HAP-1 (cell line): ENCODE measurements around the gene GPR180.

ENCODE experiments used
- DNase-seq, 2 experiments: peaks; one replicate each; pipeline ENCODE4 v3.0.0-alpha.2; 2016 to 2020; ENCODE audit warnings: low spot score in 2 of 2
- H3K27me3 ChIP-seq: fragments of 250-450 bp; sonication (Bioruptor Pico); 2 replicates; pipeline ENCODE4 v1.5.1; 2020; ENCODE audit warnings: low read depth, mild to moderate bottlenecking, moderate library complexity
- H3K36me3 ChIP-seq: fragments of 250-450 bp; sonication (Bioruptor Pico); replicated peaks from 2 replicates; pipeline ENCODE4 v1.5.1; 2020; ENCODE audit warnings: mild to moderate bottlenecking
- H3K4me1 ChIP-seq: fragments of 250-450 bp; sonication (Bioruptor Pico); 2 replicates; pipeline ENCODE4 v1.5.1; 2020; ENCODE audit warnings: mild to moderate bottlenecking
- H3K4me3 ChIP-seq: fragments of 250-450 bp; sonication (Bioruptor Pico); 2 replicates; pipeline ENCODE4 v1.5.1; 2020; ENCODE audit warnings: mild to moderate bottlenecking, moderate library complexity
- H3K9me3 ChIP-seq: fragments of 250-450 bp; sonication (Bioruptor Pico); 2 replicates; pipeline ENCODE4 v1.5.1; 2020; ENCODE audit warnings: mild to moderate bottlenecking, moderate library complexity
- in situ Hi-C: fragments of 300-500 bp; cut with MboI; formaldehyde crosslinking; loops from 3 replicates; pipeline ENCODE4 v1.14.3; 2020; ENCODE audit warnings: low sequenced_read_pairs, inconsistent platforms, mixed read lengths

Gene GPR180

GRCh38 chr13:94583926-94584325 lies 17.7 kb upstream of the GPR180 start:
- DNase-seq, result no peak
- no peaks in the 10 kb centered on the region for H3K4me1 ChIP-seq
- peaks cover 59% of the 10 kb centered on the region for H3K36me3 ChIP-seq
- in situ Hi-C loops, result no loop called here
- 0 out of 2 replicates have a peak, but pooled peaks cover 3% of the 10 kb centered on the region for H3K9me3 ChIP-seq
- H3K4me3 ChIP-seq, result no peak overlapping the region
- H3K27me3 ChIP-seq, result no peaks in the 10 kb centered on the region

- no peak for DNase-seq
- Histone ChIP-seq H3K9me3 (0 out of 2 replicates have a peak, but pooled peaks cover 3% of the 10 kb centered on the region), H3K4me3 (no peak overlapping the region), H3K4me1 (no peaks in the 10 kb centered on the region), H3K36me3 (peaks cover 53% of the 10 kb centered on the region), H3K27me3 (no peaks in the 10 kb centered on the region)
- in situ Hi-C loops, result no loop called here
Observed at GRCh38 chr13:94585543-94586101, 16.0 kb upstream of the GPR180 start.

DNA sequence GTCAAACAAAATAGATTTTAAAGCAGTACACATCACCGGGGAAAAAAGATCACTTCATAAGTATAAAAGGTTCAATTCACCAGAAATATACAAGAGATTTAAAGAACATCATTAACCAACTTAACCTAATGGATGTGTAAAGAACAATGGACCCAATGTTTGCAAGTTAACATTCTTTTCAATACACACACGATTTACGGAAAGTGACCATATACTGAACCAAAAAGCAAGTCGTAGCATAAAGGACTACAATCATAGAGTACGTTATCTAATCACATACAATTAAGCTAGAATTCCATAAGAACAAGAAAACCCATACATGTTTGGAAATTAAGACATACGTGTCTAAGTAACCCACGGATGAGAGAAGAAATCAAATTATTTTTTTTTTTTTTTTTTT lies 15.3 kb upstream of the GPR180 start:
- in situ Hi-C loops, result no loop called here
- Histone ChIP-seq H3K27me3 (no peaks in the 10 kb centered on the region), H3K9me3 (0 out of 2 replicates have a peak, but pooled peaks cover 3% of the 10 kb centered on the region), H3K4me3 (no peak overlapping the region), H3K4me1 (no peaks in the 10 kb centered on the region), H3K36me3 (peaks cover 53% of the 10 kb centered on the region)
- no peak for DNase-seq

DNA sequence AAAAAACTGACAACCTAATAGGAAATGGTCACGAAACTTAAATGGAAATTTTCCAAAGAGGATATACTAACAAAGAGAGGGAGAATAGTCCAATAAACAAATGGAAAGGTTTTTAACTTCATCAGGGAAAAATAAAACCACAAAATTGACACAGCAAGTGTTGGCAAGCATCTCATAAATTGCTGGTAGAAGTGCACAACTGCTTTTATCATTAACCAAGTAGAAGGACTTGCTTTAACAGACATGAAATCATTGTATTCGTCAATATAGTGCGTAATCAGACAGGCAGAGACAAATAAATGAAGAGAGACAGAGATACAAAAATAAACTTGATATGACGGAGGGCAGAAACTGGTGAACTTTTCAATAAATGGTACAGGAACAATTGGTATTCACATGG lies 13.1 kb upstream of the GPR180 start:
- H3K9me3 ChIP-seq, result 0 out of 2 replicates have a peak, but pooled peaks cover 3% of the 10 kb centered on the region
- no peak for DNase-seq
- in situ Hi-C loops, result no loop called here
- no peaks in the 10 kb centered on the region for H3K4me1 ChIP-seq
- no peak overlapping the region for H3K4me3 ChIP-seq
- H3K27me3 ChIP-seq, result no peaks in the 10 kb centered on the region
- peaks cover 51% of the 10 kb centered on the region for H3K36me3 ChIP-seq

DNA sequence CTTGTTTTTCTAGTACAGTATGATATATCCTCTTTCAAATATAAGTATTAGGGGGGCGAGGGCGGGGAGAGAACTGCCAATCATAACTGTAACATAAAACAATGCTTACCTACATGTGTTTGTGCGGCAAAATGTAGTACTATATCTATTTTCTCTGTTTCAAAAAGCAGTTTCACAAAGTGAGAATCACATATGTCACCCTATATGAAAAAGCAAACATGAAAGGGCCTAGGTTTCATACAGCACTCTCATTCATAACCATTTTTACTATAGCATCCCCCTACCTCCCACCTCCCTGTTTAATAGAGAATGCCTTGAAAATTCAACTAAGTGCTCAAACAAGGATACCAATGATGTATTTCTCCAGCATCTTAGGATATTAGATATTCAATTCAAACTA lies 10.9 kb upstream of the GPR180 start:
- 0 out of 2 replicates have a peak, but pooled peaks cover 3% of the 10 kb centered on the region for H3K9me3 ChIP-seq
- H3K36me3 ChIP-seq, result peaks cover 42% of the 10 kb centered on the region
- DNase-seq, result no peak
- H3K27me3 ChIP-seq, result no peaks in the 10 kb centered on the region
- no peaks in the 10 kb centered on the region; the same call in 1 of the 2 replicates for H3K4me1 ChIP-seq
- in situ Hi-C loops, result no loop called here
- H3K4me3 ChIP-seq, result no peak overlapping the region

DNA sequence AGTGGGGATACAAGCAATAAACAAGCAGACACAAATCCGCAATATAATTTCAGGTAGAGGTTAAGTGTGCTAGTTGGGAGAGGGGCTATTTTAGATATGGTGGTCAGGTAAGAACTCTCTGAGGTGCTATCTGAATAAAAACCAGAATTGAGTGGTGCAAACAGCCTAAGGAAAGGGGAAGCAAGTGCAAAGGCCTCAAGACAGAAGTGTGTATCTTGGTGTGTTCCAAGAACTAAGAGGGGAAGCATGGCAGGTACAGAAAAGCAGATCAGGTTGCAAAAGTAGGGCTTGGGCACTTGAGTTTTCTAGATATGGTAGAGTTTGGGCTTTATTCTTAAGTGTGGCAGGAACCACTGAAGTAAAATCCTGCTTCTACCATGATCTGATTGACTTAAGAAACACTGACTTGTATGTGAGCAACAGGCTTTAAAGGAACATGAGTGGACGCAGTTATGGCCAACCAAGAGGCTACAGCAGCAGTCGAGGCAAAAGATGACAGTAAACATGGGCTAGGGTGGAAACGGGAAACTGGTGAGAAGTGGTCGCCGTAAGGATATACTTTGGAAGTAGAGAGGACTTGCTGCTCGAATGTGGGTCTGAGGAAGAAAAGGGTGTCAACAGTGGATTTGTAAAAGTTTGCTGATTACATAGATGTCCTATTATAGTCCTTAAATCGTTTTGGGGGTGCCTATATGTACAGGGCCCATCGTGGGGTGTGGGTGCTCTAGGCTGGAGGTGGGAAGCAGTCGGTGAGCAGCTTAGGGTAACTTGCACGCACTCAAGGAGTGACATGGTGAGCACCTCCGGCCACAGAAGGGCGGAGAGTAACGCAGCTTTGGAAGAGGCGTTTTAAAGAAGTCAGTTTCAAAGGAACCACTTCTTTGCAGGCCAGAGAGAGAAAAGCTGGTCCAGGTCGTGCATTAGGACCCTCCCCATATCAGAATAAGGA lies 6.4 kb upstream of the GPR180 start:
- Histone ChIP-seq H3K27me3 (no peaks in the 10 kb centered on the region), H3K4me1 (no peaks in the 10 kb centered on the region; the same call in 1 of the 2 replicates), H3K9me3 (no peaks in the 10 kb centered on the region), H3K36me3 (peaks cover 30% of the 10 kb centered on the region), H3K4me3 (peak overlapping the region; percentile 92)
- in situ Hi-C loops, result no loop called here
- peak in 1 of 2 experiments; percentile 36 for DNase-seq

DNA sequence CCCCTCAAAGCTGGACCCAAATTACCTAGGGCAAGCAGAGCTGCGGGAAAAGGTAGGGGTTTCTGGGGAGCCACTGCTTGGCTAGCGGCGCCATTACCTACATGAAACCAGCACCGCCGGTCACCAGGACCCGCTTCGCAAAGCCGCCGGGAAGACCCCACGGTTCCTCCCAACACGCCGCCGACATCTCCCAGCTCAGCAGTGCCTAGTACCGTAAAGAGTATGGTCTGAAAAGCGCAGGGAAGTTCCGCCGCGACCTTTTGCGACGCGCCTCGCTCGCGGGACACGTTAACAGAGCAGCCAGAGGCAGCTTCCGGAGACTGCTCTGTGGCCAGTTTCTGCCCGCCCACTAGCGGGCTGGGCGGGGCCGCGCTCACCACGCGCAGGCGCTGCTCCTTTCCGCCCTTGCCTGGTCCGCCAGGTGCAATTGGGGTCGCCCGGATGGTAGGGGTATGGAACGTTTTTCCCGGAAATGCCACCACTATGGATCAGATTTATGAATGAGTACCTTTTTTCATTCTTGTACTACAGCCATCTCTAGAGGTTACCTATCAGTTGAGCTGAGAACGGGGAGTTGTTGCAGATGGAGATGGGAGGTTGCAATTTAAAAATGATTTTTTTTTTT lies 5.6 kb upstream of the GPR180 start, which contains the start of gene TGDS:
Gene TGDS (minus strand): TSS at position 203 of the 625 bp plus-strand sequence. CDS start 16 bp downstream, at position 187.
- in situ Hi-C loops, result no loop called here
- DNase-seq, result peak; percentile 90 to 94
- H3K4me1 ChIP-seq, result no peaks in the 10 kb centered on the region; the same call in 1 of the 2 replicates
- H3K9me3 ChIP-seq, result no peaks in the 10 kb centered on the region
- peaks cover 23% of the 10 kb centered on the region for H3K36me3 ChIP-seq
- H3K4me3 ChIP-seq, result peak within 1 kb of the TSS; percentile 92
- no peaks in the 10 kb centered on the region for H3K27me3 ChIP-seq

DNA sequence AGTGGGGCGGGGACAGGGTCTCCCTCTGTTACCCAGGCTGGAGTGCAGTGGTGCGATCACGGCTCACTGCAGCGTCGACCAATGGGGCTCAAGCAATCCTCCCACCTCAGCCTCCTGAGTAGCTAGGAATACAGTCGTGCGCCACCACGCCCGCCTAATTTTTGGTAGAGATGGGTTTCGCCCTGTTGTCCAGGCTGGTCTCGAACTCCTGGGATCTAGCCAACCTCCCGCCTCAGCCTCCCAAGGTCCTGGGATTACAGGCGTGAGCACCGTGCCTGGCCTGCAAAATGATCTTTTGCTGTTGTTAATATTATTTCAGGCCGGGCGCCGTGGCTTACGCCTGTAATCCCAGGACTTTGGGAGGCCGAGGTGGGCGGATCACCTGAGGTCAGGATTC lies 5.1 kb upstream of the GPR180 start:
- no peaks in the 10 kb centered on the region; the same call in 1 of the 2 replicates for H3K9me3 ChIP-seq
- in situ Hi-C loops, result no loop called here
- peak in 1 of 2 experiments; percentile 27 for DNase-seq
- peaks cover 3% of the 10 kb centered on the region for H3K4me1 ChIP-seq
- peaks cover 21% of the 10 kb centered on the region for H3K36me3 ChIP-seq
- peak overlapping the region; percentile 92 for H3K4me3 ChIP-seq
- H3K27me3 ChIP-seq, result no peaks in the 10 kb centered on the region

- Histone ChIP-seq H3K9me3 (no peaks in the 10 kb centered on the region; the same call in 1 of the 2 replicates), H3K4me1 (peaks cover 9% of the 10 kb centered on the region), H3K27me3 (no peaks in the 10 kb centered on the region), H3K36me3 (peaks cover 5% of the 10 kb centered on the region), H3K4me3 (no peak overlapping the region)
- in situ Hi-C loops, result no loop called here
- no peak for DNase-seq
Observed at GRCh38 chr13:94598281-94598680, 3.4 kb upstream of the GPR180 start.

GRCh38 chr13:94599877-94600276 lies 1.8 kb upstream of the GPR180 start:
- in situ Hi-C loops, result no loop called here
- H3K36me3 ChIP-seq, result peaks cover 5% of the 10 kb centered on the region

GRCh38 chr13:94602467-94602866 lies 810 bp downstream of the GPR180 start:
- Histone ChIP-seq H3K4me3 (peak overlapping the region; percentile 68), H3K4me1 (peaks cover 14% of the 10 kb centered on the region), H3K9me3 (no peaks in the 10 kb centered on the region; the same call in 1 of the 2 replicates), H3K36me3 (peaks cover 14% of the 10 kb centered on the region; the same call in 1 of the 2 replicates), H3K27me3 (no peaks in the 10 kb centered on the region)
- in situ Hi-C loops, result no loop called here
- no peak for DNase-seq

More at GRCh38 chr13:94599877-94600276, 1.8 kb upstream of the GPR180 start:
- no peaks in the 10 kb centered on the region; the same call in 1 of the 2 replicates for H3K9me3 ChIP-seq
- peaks cover 14% of the 10 kb centered on the region for H3K4me1 ChIP-seq
- H3K4me3 ChIP-seq, result no peak overlapping the region
- H3K27me3 ChIP-seq, result no peaks in the 10 kb centered on the region
- DNase-seq, result no peak

DNA sequence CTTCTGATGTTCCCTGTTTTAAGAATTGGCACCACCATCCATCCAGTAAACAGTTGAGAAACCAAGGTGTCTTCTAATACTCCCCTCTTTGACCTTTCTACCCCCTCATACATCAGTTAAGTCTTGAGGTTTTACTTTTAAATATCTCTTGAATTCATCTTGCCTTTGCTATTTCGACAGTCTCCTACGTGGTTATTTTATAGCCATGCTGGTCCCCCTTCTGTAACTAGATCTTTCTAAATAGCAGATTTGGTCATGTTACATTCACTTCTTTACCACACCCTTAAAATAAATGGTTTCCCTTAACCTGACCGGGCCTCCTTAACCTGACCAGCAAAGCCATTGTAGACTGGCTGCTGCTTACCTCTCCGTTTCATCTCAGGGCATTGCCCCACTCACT lies 5.4 kb downstream of the GPR180 start:
- peaks cover 23% of the 10 kb centered on the region for H3K4me1 ChIP-seq
- H3K36me3 ChIP-seq, result peaks cover 21% of the 10 kb centered on the region
- no peak for DNase-seq
- H3K4me3 ChIP-seq, result no peak overlapping the region
- H3K9me3 ChIP-seq, result no peaks in the 10 kb centered on the region
- H3K27me3 ChIP-seq, result no peaks in the 10 kb centered on the region
- in situ Hi-C loops, result no loop called here

- in situ Hi-C loops, result no loop called here
- Histone ChIP-seq H3K9me3 (no peaks in the 10 kb centered on the region), H3K27me3 (no peaks in the 10 kb centered on the region), H3K4me1 (peaks cover 20% of the 10 kb centered on the region), H3K36me3 (peaks cover 24% of the 10 kb centered on the region), H3K4me3 (no peak overlapping the region)
- no peak for DNase-seq
Observed at GRCh38 chr13:94607939-94608338, 6.3 kb downstream of the GPR180 start.
